Measurements from ENCODE around the gene MRPL52. TPM values are rescaled to one million over a fixed set of nuclear protein-coding genes. Genes with fewer than 3 reads are reported as not detected.
"Not testable (repeated sequence)": the region's sequence is repeated elsewhere in the genome, so short reads cannot be mapped to it uniquely, and the experiment has no call there.

The MRPL52 gene
- total RNA-seq = 10 to 100 TPM; 64.5 to 81.0 TPM
- long read RNA-seq, transcript MRPL52-202 (5 exons, 1,118 nt) = major isoform, 16 of 40 reads
- long read RNA-seq, transcript MRPL52-203 (5 exons, 1,111 nt) = minor isoform, 12 of 40 reads
- long read RNA-seq, partial matches to known transcripts = 2 of 40 reads
- long read RNA-seq, other reads (novel, unspliced or antisense) = 1 of 40 reads

GRCh38 chr14:22829661-22830442 is at the start of gene MRPL52:
TSS of gene MRPL52 (plus strand) at chr14:22829887. CDS start at chr14:22829913, 26 bp downstream.
- intact Hi-C loops (cut with DNase I, micrococcal nuclease) = loop anchor here in 1 of 2 donors (10.0 kb wide), 1 partner anchor 275 kb away; no protein-coding TSS in a partner anchor
- DNase-seq = peak; percentile 90 to 93
- ATAC-seq = peak; percentile 98

DNA sequence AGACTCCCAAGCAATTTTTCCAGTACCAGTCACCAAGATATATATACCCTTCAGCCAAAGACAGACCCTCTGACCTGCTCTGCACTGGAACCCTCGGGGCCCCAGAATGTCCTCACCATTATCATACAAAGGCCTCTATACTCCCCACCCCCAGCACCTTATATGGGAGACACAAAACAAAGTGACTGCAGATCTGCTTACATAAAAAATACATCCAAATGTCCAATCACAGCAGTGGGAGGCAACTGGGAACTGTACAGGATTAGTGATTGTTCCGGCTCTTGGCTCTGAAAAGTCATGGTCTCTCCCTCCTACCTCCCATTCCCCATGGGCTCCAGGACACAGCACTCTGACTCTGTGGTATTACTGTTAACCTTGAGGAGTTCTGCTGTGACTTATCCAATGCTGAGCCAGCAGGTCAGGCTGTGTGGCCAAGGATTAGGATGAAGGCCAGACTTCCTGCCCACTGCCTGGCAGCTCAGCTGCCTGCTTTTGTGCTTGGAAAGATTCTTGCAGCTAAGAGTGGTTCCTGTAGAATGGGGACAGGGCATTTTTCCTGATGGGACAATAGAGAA is 49.5 kb upstream of the MRPL52 start:
- DNase-seq = no peak
- no peak for ATAC-seq
- intact Hi-C loops (cut with DNase I, micrococcal nuclease) = no loop called here

DNA sequence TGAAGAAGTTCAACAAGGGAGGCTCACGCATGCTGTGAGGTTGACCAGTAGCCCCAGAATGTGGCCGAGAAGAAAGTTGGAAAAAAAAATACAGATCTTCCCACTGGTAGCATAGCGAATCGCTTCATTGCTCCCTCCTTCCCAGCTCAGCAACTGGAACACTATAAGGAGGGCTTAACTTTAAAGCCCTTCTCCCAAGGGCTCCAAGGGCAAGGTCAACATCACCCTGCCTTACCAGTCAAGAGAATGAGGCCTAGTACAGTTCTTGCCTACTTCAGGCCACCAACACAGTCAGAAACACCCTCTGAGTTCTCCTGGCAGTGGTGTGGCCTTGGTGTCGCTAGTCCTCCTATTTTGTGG is 48.8 kb upstream of the MRPL52 start:
- intact Hi-C loops (cut with DNase I, micrococcal nuclease) = no loop called here
- no peak for ATAC-seq
- DNase-seq = no peak

- intact Hi-C loops (cut with DNase I, micrococcal nuclease) = no loop called here
- ATAC-seq (no peak), DNase-seq (no peak)
Observed at GRCh38 chr14:22781301-22781991, 48.2 kb upstream of the MRPL52 start.

DNA sequence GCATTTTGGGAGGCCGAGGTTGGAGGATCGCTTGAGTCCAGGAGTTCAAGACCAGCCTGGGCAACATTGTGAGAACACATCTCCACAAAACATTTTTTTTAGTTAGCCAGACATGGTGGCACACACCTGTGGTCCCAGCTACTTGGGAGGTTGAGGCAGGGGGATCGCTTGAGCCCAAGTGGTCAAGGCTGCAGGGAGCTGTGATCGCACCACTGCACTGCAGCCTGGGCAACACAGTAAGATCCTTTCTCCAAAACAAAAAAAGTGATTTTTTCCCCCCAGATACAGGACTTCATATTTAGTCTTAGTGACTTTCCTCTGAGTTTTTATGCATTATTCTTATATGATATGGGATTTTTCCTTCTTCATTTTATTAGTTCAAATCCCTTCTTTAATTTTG is 43.0 kb upstream of the MRPL52 start:
- intact Hi-C loops (cut with DNase I, micrococcal nuclease) = no loop called here
- no peak for ATAC-seq

GRCh38 chr14:22791301-22791700 is 38.4 kb upstream of the MRPL52 start:
- DNase-seq (no peak), ATAC-seq (no peak)
- intact Hi-C loops (cut with DNase I, micrococcal nuclease) = no loop called here

More for the DNA sequence above, 43.0 kb upstream of the MRPL52 start:
- DNase-seq = no peak

DNA sequence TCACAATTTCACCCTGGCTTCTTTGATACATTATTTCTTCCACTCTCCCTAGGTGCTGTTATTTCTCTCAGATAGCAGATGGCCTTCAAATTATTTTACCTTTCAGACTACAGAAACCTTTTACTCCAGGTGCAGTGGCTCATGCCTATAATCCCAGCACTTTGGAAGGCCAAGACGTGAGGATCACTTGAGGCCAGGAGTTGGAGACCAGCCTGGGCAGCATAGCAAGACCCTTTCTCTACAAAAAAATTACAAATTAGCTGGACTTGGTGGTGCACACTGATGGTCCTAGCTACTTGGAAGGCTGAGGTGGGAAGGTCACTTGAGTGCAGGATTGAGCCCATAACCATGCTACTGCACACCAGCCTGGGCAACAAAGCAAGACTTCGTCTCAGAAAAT is 37.5 kb upstream of the MRPL52 start:
- DNase-seq (no peak), ATAC-seq (no peak)
- intact Hi-C loops (cut with DNase I, micrococcal nuclease) = no loop called here

DNA sequence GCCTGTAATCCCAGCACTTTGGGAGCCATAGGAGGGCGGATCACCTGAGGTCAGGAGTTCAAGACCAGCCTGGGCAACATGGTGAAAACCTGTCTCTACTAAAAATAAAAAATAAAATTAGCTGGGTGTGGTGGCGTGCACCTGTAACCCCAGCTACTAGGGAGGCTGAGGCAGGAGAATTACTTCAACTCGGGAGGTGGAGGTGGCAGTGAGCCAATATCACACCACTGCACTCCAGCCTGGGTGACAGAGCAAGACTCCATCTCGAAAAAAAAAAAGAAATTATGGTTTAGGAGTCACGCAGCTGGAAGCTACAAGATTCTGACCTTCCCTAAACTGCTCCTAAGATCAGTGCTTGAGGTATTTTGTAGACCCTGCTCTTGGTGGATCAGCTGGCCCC is 36.1 kb upstream of the MRPL52 start:
- intact Hi-C loops (cut with DNase I, micrococcal nuclease) = not testable (repeated sequence)

GRCh38 chr14:22793976-22794375 is 35.7 kb upstream of the MRPL52 start:
- intact Hi-C loops (cut with DNase I, micrococcal nuclease) = no loop called here
- no peak for DNase-seq
- no peak for ATAC-seq

More for the DNA sequence above, 36.1 kb upstream of the MRPL52 start:
- not testable (repeated sequence) for DNase-seq, ATAC-seq

GRCh38 chr14:22794551-22794951 is 35.1 kb upstream of the MRPL52 start:
- DNase-seq (no peak), ATAC-seq (no peak)
- intact Hi-C loops (cut with DNase I, micrococcal nuclease) = no loop called here

DNA sequence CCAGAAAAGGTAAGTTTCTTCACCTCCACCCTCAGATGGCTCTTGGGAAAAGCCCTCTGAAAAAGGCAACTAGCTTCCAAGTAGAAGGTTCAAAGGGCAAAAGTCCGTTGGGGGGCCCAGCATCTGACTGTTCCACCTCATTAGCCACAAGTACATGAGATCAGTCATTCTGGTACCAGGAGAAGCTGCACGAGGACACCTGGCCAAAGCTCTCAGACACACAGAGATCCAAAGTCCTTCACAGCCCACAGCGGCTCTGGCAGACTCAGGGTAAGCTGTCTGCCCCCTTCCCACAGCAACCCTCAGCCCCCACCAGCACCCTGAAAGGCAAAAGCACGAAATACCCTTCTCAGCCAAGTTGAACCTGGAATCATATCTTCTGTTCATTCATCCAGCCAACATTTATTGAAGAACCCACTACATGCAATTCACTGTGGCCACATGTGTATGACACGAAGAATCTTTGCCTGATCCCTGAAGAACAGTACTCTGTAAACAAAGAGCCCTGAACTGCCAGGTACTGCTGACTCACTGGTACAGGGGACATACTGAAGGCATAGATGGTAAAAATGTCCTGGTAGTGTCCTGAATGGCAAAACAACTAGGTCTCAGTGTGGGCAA is 33.5 kb upstream of the MRPL52 start:
- DNase-seq = no peak
- intact Hi-C loops (cut with DNase I, micrococcal nuclease) = no loop called here
- no peak for ATAC-seq

DNA sequence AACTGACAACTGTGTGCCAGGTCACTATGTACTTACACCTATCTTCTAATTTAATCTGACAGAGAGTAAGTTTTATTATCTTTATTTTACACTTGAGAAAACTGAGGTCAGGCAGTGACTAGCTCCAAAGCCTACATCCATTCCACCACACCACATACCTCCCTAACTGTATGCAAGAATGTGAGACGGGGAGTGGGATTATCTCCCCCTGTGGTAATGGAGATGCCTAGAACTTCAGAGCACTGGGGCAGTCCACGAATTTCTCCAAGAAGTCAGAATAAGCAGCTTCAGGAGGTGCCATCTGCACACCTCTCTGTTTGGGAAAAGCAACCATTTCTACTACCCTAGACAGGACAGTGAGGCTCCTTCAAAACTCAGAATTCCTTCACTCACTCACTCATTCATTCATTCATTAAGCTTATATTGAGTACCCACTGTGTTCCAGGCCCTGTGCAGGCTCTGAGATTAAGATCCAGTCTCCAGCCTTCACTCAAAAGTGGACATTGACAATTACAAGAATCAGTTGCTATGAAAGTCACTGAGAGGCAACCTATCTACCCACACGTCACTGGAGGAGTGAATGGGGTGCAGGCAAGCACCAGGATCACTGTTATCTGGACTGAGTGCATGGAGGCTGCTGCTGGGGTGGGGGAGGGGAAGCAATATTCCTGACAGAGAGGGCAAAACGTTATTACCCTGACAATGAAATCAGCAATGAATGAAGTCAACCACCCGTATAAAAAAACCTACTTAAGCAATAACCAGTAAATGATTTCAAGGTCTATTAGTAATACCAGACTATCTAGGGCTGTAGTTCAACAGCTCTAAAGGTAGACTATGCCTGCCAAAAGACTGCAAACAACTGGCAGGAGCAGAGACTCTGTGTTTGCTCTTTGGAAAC is 32.4 kb upstream of the MRPL52 start:
- intact Hi-C loops (cut with DNase I, micrococcal nuclease) = no loop called here
- DNase-seq = no peak
- no peak for ATAC-seq

- DNase-seq = no peak
- intact Hi-C loops (cut with DNase I, micrococcal nuclease) = no loop called here
- ATAC-seq = no peak
Observed at GRCh38 chr14:22798528-22798927, 31.2 kb upstream of the MRPL52 start.

- intact Hi-C loops (cut with DNase I, micrococcal nuclease) = no loop called here
- DNase-seq = no peak
- no peak for ATAC-seq
Observed at GRCh38 chr14:22800346-22800745, 29.3 kb upstream of the MRPL52 start.

- no peak for DNase-seq
- no peak for ATAC-seq
- intact Hi-C loops (cut with DNase I, micrococcal nuclease) = no loop called here
Observed at GRCh38 chr14:22801716-22802115, 28.0 kb upstream of the MRPL52 start.

- ATAC-seq (no peak), DNase-seq (no peak)
- intact Hi-C loops (cut with DNase I, micrococcal nuclease) = no loop called here
Observed at GRCh38 chr14:22802860-22803686, 26.6 kb upstream of the MRPL52 start.

- intact Hi-C loops (cut with DNase I, micrococcal nuclease) = no loop called here
- DNase-seq = no peak
- ATAC-seq = no peak
Observed at GRCh38 chr14:22803687-22803974, 26.1 kb upstream of the MRPL52 start.

GRCh38 chr14:22805235-22805634 is 24.5 kb upstream of the MRPL52 start:
- intact Hi-C loops (cut with DNase I, micrococcal nuclease); DNase-seq; ATAC-seq: not testable (repeated sequence)

Data from left colon (tissue), 2 donors.